Spleen (tissue), 11 donors: Measurements from ENCODE around the gene JTB. TPM values are rescaled to one million over a fixed set of nuclear protein-coding genes. Genes with fewer than 3 reads are reported as not detected.

Experiments
- DNase-seq: peaks from one replicate; pipeline ENCODE4 v3.0.0-alpha.2; 2020
- H3K27ac ChIP-seq, 8 donors: fragments of 200-600 bp; sonication (generic) in 7 of 8; 1 replicate in 4 of 8; 2 replicates in 4 of 8; pipeline versions ENCODE4 v1.5.0 to v1.8.0; 2016 to 2021; ENCODE audit warnings: inconsistent platforms in 4 of 8, mild to moderate bottlenecking in 4 of 8, moderate library complexity in 1 of 8
- H3K27me3 ChIP-seq, 7 donors: fragments of 200-600 bp; sonication (generic) in 6 of 7; replicated peaks in 1 of 7; 1 replicate in 4 of 7; 2 replicates in 3 of 7; pipeline versions ENCODE4 v1.5.0 to v1.8.0; 2016 to 2021; ENCODE audit warnings: inconsistent platforms in 3 of 7, mild to moderate bottlenecking in 1 of 7
- H3K36me3 ChIP-seq, 6 donors: fragments of 200-600 bp; sonication (generic) in 5 of 6; 1 replicate in 4 of 6; 2 replicates in 2 of 6; pipeline versions ENCODE4 v1.5.0 to v1.8.0; 2016 to 2021; ENCODE audit warnings: inconsistent platforms in 2 of 6
- H3K4me1 ChIP-seq, 6 donors: fragments of 200-600 bp; sonication (generic) in 5 of 6; 1 replicate in 3 of 6; 2 replicates in 3 of 6; pipeline versions ENCODE4 v1.5.0 to v1.8.0; 2016 to 2021; ENCODE audit warnings: inconsistent platforms in 3 of 6
- H3K4me3 ChIP-seq, 8 donors: fragments of 200-600 bp; sonication (generic) in 7 of 8; 1 replicate in 4 of 8; 2 replicates in 4 of 8; pipeline versions ENCODE4 v1.5.0 to v1.8.0; 2016 to 2021; ENCODE audit warnings: inconsistent platforms in 4 of 8, mild to moderate bottlenecking in 4 of 8, moderate library complexity in 2 of 8
- H3K9me3 ChIP-seq, 8 donors: fragments of 200-600 bp; sonication (generic) in 7 of 8; 1 replicate in 4 of 8; 2 replicates in 4 of 8; pipeline versions ENCODE4 v1.5.0 to v1.8.0; 2016 to 2021; ENCODE audit warnings: inconsistent platforms in 4 of 8
- POLR2A ChIP-seq, 3 donors: fragments of 450-650 bp; IDR thresholded peaks; one replicate each; pipeline ENCODE4 v1.5.1; 2017; ENCODE audit warnings: antibody characterized with exemption in 3 of 3, mild to moderate bottlenecking in 1 of 3
- POLR2AphosphoS5 ChIP-seq, 3 donors: sonication (generic); formaldehyde crosslinking; IDR thresholded peaks; one replicate each; pipeline ENCODE4 v1.5.1; 2017; ENCODE audit warnings: antibody characterized with exemption in 3 of 3
- WGBS, 5 donors: extraction: QIAGEN DNeasy Blood & Tissue Kit in 3 of 5; methylation state at CpG; one replicate each; pipeline versions ENCODE4 v1.1.5 to v1.1.7; 2013 to 2018; 5-methylcytosine and 5-hydroxymethylcytosine counted together
- intact Hi-C: fragments of 100-400 bp; cut with DNase I; formaldehyde crosslinking; loops from one replicate; pipeline ENCODE4 v1.15.0; 2023; ENCODE audit warnings: low total_unique reads
- polyA plus RNA-seq, 3 donors: library from polyadenylated mRNA; stranded (reverse); fragments of 200-250 nt; gene quantifications; one replicate each; pipeline ENCODE4 v1.2.1, GENCODE V29; 2013
- total RNA-seq, 7 donors: library from RNA; depleted of rRNA in 3 of 7; stranded (reverse); fragments of >200 nt in 3 of 7; fragmentation: NEBNext Ultra II Directional in 4 of 7; extraction: Animal tissue kit (Norgen Biotek cat#: 25700) in 4 of 7; gene quantifications; one replicate each; pipeline versions ENCODE4 v1.1.0 to v1.2.1, GENCODE V29; 2016 to 2021
- TF ChIP-seq, protein P1 (sequence below), 11 experiments: fragments of 200-600 bp in 7 of 11; fragments of 450-650 bp in 4 of 11; sonication (generic) in 4 of 11; IDR thresholded peaks in 8 of 11; conservative IDR thresholded peaks in 3 of 11; 1 replicate in 7 of 11; 2 replicates in 4 of 11; pipeline versions ENCODE4 v1.4.0 to v1.8.0; 2016 to 2021; ENCODE audit warnings: antibody characterized with exemption in 11 of 11, inconsistent platforms in 4 of 11, mild to moderate bottlenecking in 1 of 11
- donor health status: healthy with polysubstance abuse.
- donor health status: DM: no; HTN: no; CAD: no; lungs with moderate emphysema.
- donor health status: DM: no; HTN: no; CAD: no.
- donor health status: Bipolar disorder and iron deficiency.
- donor health status: healthy.
- donor health status: DM: no; HTN: no; CAD: no.
- donor health status: DM: yes; HTN: yes; CAD: no.

Gene JTB
- total and polyA plus RNA-seq, 10 donors, result 97.9 to 243 (median 194) TPM

GRCh38 chr1:153933955-153934354 lies 43.5 kb downstream of the JTB start:
- H3K9me3 ChIP-seq, result no peaks in the 10 kb centered on the region
- H3K27ac ChIP-seq, result no peak overlapping the region
- no peaks in the 10 kb centered on the region for H3K27me3 ChIP-seq
- peaks cover 0 to 10% (median 2%) of the 10 kb centered on the region in 6 donors for H3K4me1 ChIP-seq
- TF ChIP-seq POLR2A (IDR thresholded peaks at IDR 0.05) (no peak), POLR2AphosphoS5 (IDR thresholded peaks at IDR 0.05) (no peak)
- TF ChIP-seq, protein P1, sequence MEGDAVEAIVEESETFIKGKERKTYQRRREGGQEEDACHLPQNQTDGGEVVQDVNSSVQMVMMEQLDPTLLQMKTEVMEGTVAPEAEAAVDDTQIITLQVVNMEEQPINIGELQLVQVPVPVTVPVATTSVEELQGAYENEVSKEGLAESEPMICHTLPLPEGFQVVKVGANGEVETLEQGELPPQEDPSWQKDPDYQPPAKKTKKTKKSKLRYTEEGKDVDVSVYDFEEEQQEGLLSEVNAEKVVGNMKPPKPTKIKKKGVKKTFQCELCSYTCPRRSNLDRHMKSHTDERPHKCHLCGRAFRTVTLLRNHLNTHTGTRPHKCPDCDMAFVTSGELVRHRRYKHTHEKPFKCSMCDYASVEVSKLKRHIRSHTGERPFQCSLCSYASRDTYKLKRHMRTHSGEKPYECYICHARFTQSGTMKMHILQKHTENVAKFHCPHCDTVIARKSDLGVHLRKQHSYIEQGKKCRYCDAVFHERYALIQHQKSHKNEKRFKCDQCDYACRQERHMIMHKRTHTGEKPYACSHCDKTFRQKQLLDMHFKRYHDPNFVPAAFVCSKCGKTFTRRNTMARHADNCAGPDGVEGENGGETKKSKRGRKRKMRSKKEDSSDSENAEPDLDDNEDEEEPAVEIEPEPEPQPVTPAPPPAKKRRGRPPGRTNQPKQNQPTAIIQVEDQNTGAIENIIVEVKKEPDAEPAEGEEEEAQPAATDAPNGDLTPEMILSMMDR (IDR thresholded peaks at IDR 0.05 in 8 of 11, conservative IDR thresholded peaks at IDR 0.05 in 3 of 11), result no peak
- intact Hi-C loops, result no loop called here
- peaks cover 7 to 100% (median 96%) of the 10 kb centered on the region in 6 donors for H3K36me3 ChIP-seq
- H3K4me3 ChIP-seq, result no peak overlapping the region
- DNase-seq, result peak; percentile 39
- 96 to 100% (median 96%) methylated on average over 11 of the region's 11 CpGs for WGBS, 5 donors

- H3K27ac ChIP-seq, result no peak overlapping the region
- TF ChIP-seq POLR2A (IDR thresholded peaks at IDR 0.05) (no peak), POLR2AphosphoS5 (IDR thresholded peaks at IDR 0.05) (peak in 1 of 3 donors; percentile 45)
- peaks cover 7 to 97% (median 91%) of the 10 kb centered on the region in 6 donors for H3K36me3 ChIP-seq
- H3K4me1 ChIP-seq, result peaks cover 0 to 15% (median 7%) of the 10 kb centered on the region in 6 donors
- H3K27me3 ChIP-seq, result no peaks in the 10 kb centered on the region
- peak; percentile 70 for DNase-seq
- intact Hi-C loops, result no loop called here
- WGBS, 5 donors, result 83 to 97% (median 93%) methylated on average over 11 to 14 of the region's 14 CpGs
- H3K4me3 ChIP-seq, result no peak overlapping the region
- no peaks in the 10 kb centered on the region for H3K9me3 ChIP-seq
Observed at GRCh38 chr1:153933430-153933829, 44.0 kb downstream of the JTB start.

GRCh38 chr1:153932156-153933131 lies 45.0 kb downstream of the JTB start:
- Histone ChIP-seq H3K4me1 (peaks cover 0 to 22% (median 12%) of the 10 kb centered on the region in 6 donors), H3K27ac (peak overlapping the region in 1 of 8 donors; percentile 36), H3K36me3 (peaks cover 7 to 87% (median 81%) of the 10 kb centered on the region in 6 donors), H3K9me3 (no peaks in the 10 kb centered on the region), H3K27me3 (no peaks in the 10 kb centered on the region), H3K4me3 (no peak overlapping the region)
- WGBS, 5 donors, result 92 to 96% (median 95%) methylated on average over 18 of the region's 18 CpGs
- TF ChIP-seq POLR2AphosphoS5 (IDR thresholded peaks at IDR 0.05), result peak; percentile 5 to 59 (median 25)
- TF ChIP-seq, protein P1 (IDR thresholded peaks at IDR 0.05 in 8 of 11, conservative IDR thresholded peaks at IDR 0.05 in 3 of 11), result no peak
- DNase-seq, result peak; percentile 62
- intact Hi-C loops, result no loop called here

DNA sequence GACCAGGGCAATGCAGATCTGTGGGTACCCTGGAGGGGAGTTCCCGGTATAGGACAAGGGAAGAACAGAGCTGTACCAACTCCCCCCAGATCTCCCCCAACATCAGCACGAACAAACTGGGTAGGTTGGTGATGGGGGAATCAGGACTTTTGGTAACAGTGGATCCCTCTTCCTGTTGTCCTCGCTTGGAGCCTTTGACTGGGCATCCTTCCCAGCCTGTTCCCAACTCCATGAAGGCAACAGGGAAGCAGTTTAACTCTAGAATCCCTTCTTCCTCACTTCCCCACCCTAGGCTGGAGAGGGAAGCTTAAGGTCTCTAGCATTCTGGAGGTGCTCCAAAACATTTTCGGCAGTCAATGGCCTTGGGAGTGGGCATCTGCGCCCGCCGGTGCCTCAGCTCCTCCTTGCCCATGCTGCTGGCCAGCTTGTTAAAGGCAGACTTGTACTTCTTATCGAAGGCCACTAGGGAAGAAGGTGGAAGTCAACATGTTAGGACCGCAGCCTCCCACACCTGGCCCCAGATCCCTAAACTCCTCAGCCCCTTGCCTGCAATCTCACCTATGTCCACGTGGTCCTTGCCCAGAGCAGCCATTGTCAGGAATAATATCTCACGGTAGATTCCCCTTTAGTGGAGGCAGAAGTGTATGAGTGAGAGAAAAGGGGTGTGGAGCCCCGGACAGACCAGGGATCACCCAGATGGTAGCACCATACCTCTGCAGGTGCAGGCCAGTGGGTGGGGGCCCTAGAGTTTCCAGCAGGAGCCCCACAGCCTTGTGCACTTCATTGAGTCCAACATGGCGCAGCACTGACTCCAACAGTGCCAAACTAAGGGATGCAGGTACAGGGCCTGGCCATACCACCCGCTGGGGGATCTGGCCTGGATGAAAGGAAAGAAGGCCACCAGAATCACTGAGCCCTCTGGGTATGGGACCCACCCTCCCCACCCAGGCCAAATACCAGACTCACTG lies 47.2 kb downstream of the JTB start:
- Histone ChIP-seq H3K4me1 (peaks cover 0 to 22% (median 12%) of the 10 kb centered on the region in 6 donors), H3K36me3 (peaks cover 0 to 66% (median 59%) of the 10 kb centered on the region in 6 donors), H3K27ac (peak overlapping the region in 2 of 8 donors; percentile 58 to 72), H3K9me3 (no peaks in the 10 kb centered on the region), H3K27me3 (no peaks in the 10 kb centered on the region), H3K4me3 (no peak overlapping the region)
- TF ChIP-seq POLR2A (IDR thresholded peaks at IDR 0.05), result no peak
- TF ChIP-seq, protein P1 (IDR thresholded peaks at IDR 0.05 in 8 of 11, conservative IDR thresholded peaks at IDR 0.05 in 3 of 11), result no peak
- peak in 1 of 3 donors; percentile 15 for TF ChIP-seq POLR2AphosphoS5 (IDR thresholded peaks at IDR 0.05)
- intact Hi-C loops, result no loop called here
- peak; percentile 54 for DNase-seq
- WGBS, 5 donors, result 90 to 92% (median 91%) methylated on average over 13 to 14 of the region's 14 CpGs
